Measurements from ENCODE around the gene DNAAF8. TPM values are rescaled to one million over a fixed set of nuclear protein-coding genes. Genes with fewer than 3 reads are reported as not detected.

Gene DNAAF8
- polyA plus RNA-seq, 2 of the 4 experiments (the other 2 are of a cell fraction): 1.6 TPM

DNA sequence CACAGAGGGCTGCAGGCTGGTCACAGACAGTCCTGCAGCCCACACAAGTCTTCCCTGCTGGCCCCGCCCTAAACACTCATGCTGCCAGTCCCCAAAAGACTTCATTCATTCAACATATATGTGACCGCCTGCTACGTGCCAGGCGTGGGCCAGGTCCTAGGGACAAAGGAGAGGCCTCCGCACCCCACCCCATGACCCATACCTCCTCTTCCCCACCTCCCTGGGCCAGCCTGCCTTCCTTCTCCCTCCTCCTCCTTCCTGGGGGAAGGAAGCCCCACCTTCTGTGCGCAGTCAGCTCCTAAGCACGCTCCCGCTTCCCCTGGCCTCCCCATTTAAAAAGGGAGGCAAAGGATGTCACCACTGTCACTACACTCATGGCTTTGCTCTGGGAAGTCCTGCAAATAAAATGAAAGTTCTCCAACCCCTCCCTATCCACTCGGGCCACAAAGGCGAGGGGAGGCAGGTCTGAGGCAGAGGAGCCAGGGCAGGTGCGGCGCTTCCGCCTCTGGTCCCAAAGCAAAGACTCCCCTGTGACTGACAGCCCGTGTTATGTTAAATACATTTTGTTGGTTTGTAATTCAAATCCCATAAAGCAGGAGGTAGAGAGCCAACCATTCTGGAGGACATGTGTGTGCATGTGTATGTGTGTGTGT, 9.0 kb downstream of the DNAAF8 start:
- ChIA-PET POLR2A (no interaction called here), CTCF (interaction anchor here (1.0 kb wide), 1 partner anchor 13 kb away, joined by 3 read pairs; no protein-coding TSS in a partner anchor)
- no peak for TF ChIP-seq KDM5A (IDR thresholded peaks at IDR 0.05)
- Histone ChIP-seq H3K4me2 (no peak overlapping the region), H3K27ac (no peak overlapping the region), H3K4me3 (no peak overlapping the region), H3K4me1 (no peaks in the 10 kb centered on the region), H3K9me3 (no peaks in the 10 kb centered on the region)
- FAIRE-seq (no peak), ATAC-seq (no peak), DNase-seq (ENCODE audit: low read depth in 1 of 2, low spot score in 1 of 2) (no peak)
- 87% methylated on average over 14 of the region's 14 CpGs for WGBS (ENCODE audit: missing lambda C conversion rate)

DNA sequence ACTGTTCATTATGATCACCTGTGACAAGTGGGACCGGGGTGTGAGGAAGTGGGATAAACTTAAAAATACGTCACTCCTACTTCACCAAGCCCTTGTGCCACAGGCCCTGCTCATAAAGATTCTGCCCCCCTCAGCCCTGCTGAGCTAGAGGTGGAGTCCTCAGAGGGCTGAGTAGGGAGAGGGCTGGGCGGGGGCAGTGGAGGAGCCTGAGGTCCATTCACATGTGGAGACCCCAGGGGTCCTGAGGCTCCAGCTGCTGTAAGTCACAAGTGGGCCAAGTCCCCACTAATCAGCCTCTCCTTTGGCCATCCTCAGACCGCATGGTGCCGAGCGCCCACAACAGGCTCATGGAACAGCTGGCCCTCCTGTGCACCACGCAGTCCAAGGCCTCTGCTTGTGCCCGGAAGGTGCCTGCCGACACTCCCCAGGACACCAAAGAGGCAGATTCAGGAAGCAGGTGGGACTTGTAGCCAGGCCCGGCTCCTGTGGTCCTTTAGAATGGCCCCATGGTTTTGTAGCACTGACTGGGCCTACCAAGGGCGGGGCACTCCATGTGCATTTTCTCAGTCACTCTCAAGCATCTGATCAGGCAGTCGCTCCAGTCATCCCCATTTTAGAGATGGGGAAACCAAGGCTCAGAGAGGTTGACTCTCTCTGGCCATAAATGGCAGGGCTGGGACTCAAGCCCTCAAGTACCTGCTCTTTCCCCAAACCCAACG, 10.4 kb downstream of the DNAAF8 start:
- ATAC-seq: peak in 1 of 2 experiments; percentile 10; a peak in 3 of 6 replicates
- Histone ChIP-seq H3K27ac (no peak overlapping the region), H3K4me3 (no peak overlapping the region), H3K4me1 (no peaks in the 10 kb centered on the region), H3K9me3 (no peaks in the 10 kb centered on the region), H3K4me2 (no peak overlapping the region)
- no peak for FAIRE-seq
- CTCF ChIA-PET: interaction anchor here (0.7 to 1.5 kb wide), 4 partner anchors 10 to 514 kb away, joined by 3 to 4 read pairs (median 4); no protein-coding TSS in a partner anchor
- 71% methylated on average over 10 of the region's 13 CpGs for WGBS (ENCODE audit: missing lambda C conversion rate)
- no peak for DNase-seq (ENCODE audit: low read depth in 1 of 2, low spot score in 1 of 2)
- POLR2A ChIA-PET: interaction anchor here (0.7 kb wide), 1 partner anchor 10 kb away, joined by 3 read pairs; the partner anchor contains the start of genes ANKS3 and DNAAF8
- TF ChIP-seq NFE2L2 (conservative IDR thresholded peaks at IDR 0.05; ENCODE audit: low read length) (no peak), NR3C1 (IDR thresholded peaks at IDR 0.05) (no peak), ELK1 (IDR thresholded peaks at IDR 0.05; ENCODE audit: low read depth, low read length) (no peak), USF2 (IDR thresholded peaks at IDR 0.05) (no peak), HEYL (CRISPR knock-in tag; IDR thresholded peaks at IDR 0.05) (no peak), CHD2 (IDR thresholded peaks at IDR 0.05; ENCODE audit: low read length, partially characterized antibody) (no peak), HDAC2 (IDR thresholded peaks at IDR 0.05) (no peak), BHLHE40 (IDR thresholded peaks at IDR 0.05; ENCODE audit: low read depth, low read length) (no peak), JUN (IDR thresholded peaks at IDR 0.05) (no peak), FOXS1 (CRISPR knock-in tag; IDR thresholded peaks at IDR 0.05) (no peak), TFCP2L1 (CRISPR knock-in tag; IDR thresholded peaks at IDR 0.05) (no peak), SMC3 (IDR thresholded peaks at IDR 0.05) (no peak), FOSL2 (IDR thresholded peaks at IDR 0.05) (no peak), FOSL2 (CRISPR knock-in tag; IDR thresholded peaks at IDR 0.05) (no peak), FOSB (CRISPR knock-in tag; IDR thresholded peaks at IDR 0.05) (no peak), RARB (CRISPR knock-in tag; IDR thresholded peaks at IDR 0.05) (no peak)
- TF ChIP-seq, protein P1, sequence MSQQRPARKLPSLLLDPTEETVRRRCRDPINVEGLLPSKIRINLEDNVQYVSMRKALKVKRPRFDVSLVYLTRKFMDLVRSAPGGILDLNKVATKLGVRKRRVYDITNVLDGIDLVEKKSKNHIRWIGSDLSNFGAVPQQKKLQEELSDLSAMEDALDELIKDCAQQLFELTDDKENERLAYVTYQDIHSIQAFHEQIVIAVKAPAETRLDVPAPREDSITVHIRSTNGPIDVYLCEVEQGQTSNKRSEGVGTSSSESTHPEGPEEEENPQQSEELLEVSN (IDR thresholded peaks at IDR 0.05; ENCODE audit: borderline replicate concordance, low read depth): no peak

GRCh38 chr16:4745274-4745569, 10.9 kb downstream of the DNAAF8 start:
- WGBS (ENCODE audit: missing lambda C conversion rate): 100% methylated on average over 3 of the region's 3 CpGs
- FAIRE-seq (no peak), ATAC-seq (peak in 1 of 2 experiments; percentile 11; a peak in 2 of 6 replicates), DNase-seq (ENCODE audit: low read depth in 1 of 2, low spot score in 1 of 2) (no peak)
- Histone ChIP-seq H3K9me3 (no peaks in the 10 kb centered on the region), H3K4me2 (no peak overlapping the region), H3K27ac (no peak overlapping the region), H3K4me1 (no peaks in the 10 kb centered on the region), H3K4me3 (no peak overlapping the region)
- CTCF ChIA-PET: interaction anchor here (1.5 kb wide), 1 partner anchor 10 kb away, joined by 4 read pairs; no protein-coding TSS in a partner anchor
- TF ChIP-seq USF2 (IDR thresholded peaks at IDR 0.05) (peak; percentile 81), MAZ (IDR thresholded peaks at IDR 0.05; ENCODE audit: borderline replicate concordance, low read depth, low read length) (no peak)
- POLR2A ChIA-PET: interaction anchor here (0.7 kb wide), 1 partner anchor 11 kb away, joined by 3 read pairs; the partner anchor contains the start of genes ANKS3 and DNAAF8

All from A549 (cell line).